Peyer's patch (tissue), 4 donors: Measurements from ENCODE around the gene SIX3.

Experiments
- CTCF ChIP-seq, 6 experiments: fragments of 450-650 bp in 4 of 6; fragments of 200-600 bp in 2 of 6; sonication (generic) in 1 of 6; IDR thresholded peaks; one replicate each; pipeline ENCODE4 v1.5.1; 2017 to 2019; ENCODE audit warnings: antibody characterized with exemption in 6 of 6, mild to moderate bottlenecking in 3 of 6, moderate library complexity in 1 of 6
- POLR2A ChIP-seq, 2 donors: fragments of 450-650 bp; IDR thresholded peaks; one replicate each; pipeline ENCODE4 v1.5.1; 2017; ENCODE audit warnings: antibody characterized with exemption in 2 of 2, mild to moderate bottlenecking in 2 of 2, moderate library complexity in 2 of 2

- TF ChIP-seq CTCF (IDR thresholded peaks at IDR 0.05) (no peak), POLR2A (IDR thresholded peaks at IDR 0.05) (no peak)
These were observed 9.1 kb downstream of the SIX3 start for GRCh38 chr2:44950646-44951045.
